ENCODE measurements around the gene FCHO1. TPM values are rescaled to one million over a fixed set of nuclear protein-coding genes. Genes with fewer than 3 reads are reported as not detected.
A peak's percentile ranks its signal among the peaks of the same experiment; 100 is the strongest.

FCHO1 gene
- total RNA-seq, 1 experiment from 2014 or later, result 0.39 TPM

- Histone ChIP-seq H3K36me3 (ENCODE audit: control insufficient read depth, insufficient read depth, low read length) (no peaks in the 10 kb centered on the region), H3K9me3 (no peaks in the 10 kb centered on the region), H3K4me1 (no peaks in the 10 kb centered on the region), H3K4me3 (ENCODE audit: low read depth, low read length) (no peak overlapping the region), H3K27me3 (replicated peaks; ENCODE audit: control insufficient read depth, insufficient read depth, low read length) (no peaks in the 10 kb centered on the region; the same call in none of the 2 replicates)
- Mint-ChIP-seq H3K9me3 (ENCODE audit: unreplicated experiment) (no peaks in the 10 kb centered on the region), H3K36me3 (ENCODE audit: insufficient read depth, unreplicated experiment) (no peaks in the 10 kb centered on the region), H3K27ac (ENCODE audit: unreplicated experiment) (no peak overlapping the region), H3K4me1 (ENCODE audit: low read depth, unreplicated experiment) (peaks cover 6% of the 10 kb centered on the region), H3K27me3 (ENCODE audit: insufficient read depth, unreplicated experiment) (peaks cover 4% of the 10 kb centered on the region), H3K4me3 (ENCODE audit: unreplicated experiment) (no peak overlapping the region)
- intact Hi-C loops (cut with micrococcal nuclease; ENCODE audit: unreplicated experiment), result no loop called here
- BruUV-seq (replicated peaks), result no TSS peak
- CTCF ChIA-PET, result interaction anchor here (0.6 kb wide), 1 partner anchor 29 kb away, joined by 5 read pairs; no protein-coding TSS in a partner anchor
- POLR2A ChIA-PET, result no interaction called here
- TF ChIP-seq CTCF (IDR thresholded peaks at IDR 0.05; ENCODE audit: insufficient read depth in 1 of 2, low read depth in 1 of 2, low read length in 1 of 2, severe bottlenecking in 1 of 2, unreplicated experiment in 1 of 2), result no peak
- no peak for DNase-seq
Observed at GRCh38 chr19:17829855-17830566, 78.7 kb downstream of the FCHO1 start.

GRCh38 chr19:17830567-17831418, 79.5 kb downstream of the FCHO1 start:
- TF ChIP-seq CTCF (IDR thresholded peaks at IDR 0.05; ENCODE audit: insufficient read depth in 1 of 2, low read depth in 1 of 2, low read length in 1 of 2, severe bottlenecking in 1 of 2, unreplicated experiment in 1 of 2), result no peak
- intact Hi-C loops (cut with micrococcal nuclease; ENCODE audit: unreplicated experiment), result no loop called here
- H3K36me3 Mint-ChIP-seq (ENCODE audit: insufficient read depth, unreplicated experiment), result no peaks in the 10 kb centered on the region
- POLR2A ChIA-PET, result no interaction called here
- H3K27me3 Mint-ChIP-seq (ENCODE audit: insufficient read depth, unreplicated experiment), result peaks cover 7% of the 10 kb centered on the region
- CTCF ChIA-PET, result no interaction called here
- peak; percentile 17 to 47 for DNase-seq
- no peaks in the 10 kb centered on the region for H3K9me3 Mint-ChIP-seq (ENCODE audit: unreplicated experiment)
- Histone ChIP-seq H3K4me3 (ENCODE audit: low read depth, low read length) (no peak overlapping the region), H3K27me3 (replicated peaks; ENCODE audit: control insufficient read depth, insufficient read depth, low read length) (no peaks in the 10 kb centered on the region; the same call in 1 of the 2 replicates), H3K4me1 (no peaks in the 10 kb centered on the region), H3K36me3 (ENCODE audit: control insufficient read depth, insufficient read depth, low read length) (no peaks in the 10 kb centered on the region), H3K9me3 (no peaks in the 10 kb centered on the region)
- H3K27ac Mint-ChIP-seq (ENCODE audit: unreplicated experiment), result no peak overlapping the region
- BruUV-seq (replicated peaks), result no TSS peak
- no peak overlapping the region for H3K4me3 Mint-ChIP-seq (ENCODE audit: unreplicated experiment)
- H3K4me1 Mint-ChIP-seq (ENCODE audit: low read depth, unreplicated experiment), result peaks cover 6% of the 10 kb centered on the region

GRCh38 chr19:17831419-17831888, 80.2 kb downstream of the FCHO1 start:
- no peaks in the 10 kb centered on the region for H3K9me3 Mint-ChIP-seq (ENCODE audit: unreplicated experiment)
- Histone ChIP-seq H3K9me3 (no peaks in the 10 kb centered on the region), H3K36me3 (ENCODE audit: control insufficient read depth, insufficient read depth, low read length) (no peaks in the 10 kb centered on the region), H3K4me1 (no peaks in the 10 kb centered on the region), H3K27me3 (replicated peaks; ENCODE audit: control insufficient read depth, insufficient read depth, low read length) (no peaks in the 10 kb centered on the region; the same call in 1 of the 2 replicates), H3K4me3 (ENCODE audit: low read depth, low read length) (no peak overlapping the region)
- no peaks in the 10 kb centered on the region for H3K36me3 Mint-ChIP-seq (ENCODE audit: insufficient read depth, unreplicated experiment)
- no peak for DNase-seq
- POLR2A ChIA-PET, result no interaction called here
- TF ChIP-seq CTCF (IDR thresholded peaks at IDR 0.05; ENCODE audit: insufficient read depth in 1 of 2, low read depth in 1 of 2, low read length in 1 of 2, severe bottlenecking in 1 of 2, unreplicated experiment in 1 of 2), result no peak
- intact Hi-C loops (cut with micrococcal nuclease; ENCODE audit: unreplicated experiment), result no loop called here
- CTCF ChIA-PET, result no interaction called here
- H3K4me3 Mint-ChIP-seq (ENCODE audit: unreplicated experiment), result no peak overlapping the region
- peaks cover 6% of the 10 kb centered on the region for H3K4me1 Mint-ChIP-seq (ENCODE audit: low read depth, unreplicated experiment)
- no peak overlapping the region for H3K27ac Mint-ChIP-seq (ENCODE audit: unreplicated experiment)
- BruUV-seq (replicated peaks), result no TSS peak
- peaks cover 7% of the 10 kb centered on the region for H3K27me3 Mint-ChIP-seq (ENCODE audit: insufficient read depth, unreplicated experiment)

Measured in Caco-2 (cell line).